ENCODE measurements around the gene GRIN3B. TPM values are rescaled to one million over a fixed set of nuclear protein-coding genes. Genes with fewer than 3 reads are reported as not detected.

The GRIN3B gene
- total RNA-seq, 1 donor from 2014 or later: not detected

DNA sequence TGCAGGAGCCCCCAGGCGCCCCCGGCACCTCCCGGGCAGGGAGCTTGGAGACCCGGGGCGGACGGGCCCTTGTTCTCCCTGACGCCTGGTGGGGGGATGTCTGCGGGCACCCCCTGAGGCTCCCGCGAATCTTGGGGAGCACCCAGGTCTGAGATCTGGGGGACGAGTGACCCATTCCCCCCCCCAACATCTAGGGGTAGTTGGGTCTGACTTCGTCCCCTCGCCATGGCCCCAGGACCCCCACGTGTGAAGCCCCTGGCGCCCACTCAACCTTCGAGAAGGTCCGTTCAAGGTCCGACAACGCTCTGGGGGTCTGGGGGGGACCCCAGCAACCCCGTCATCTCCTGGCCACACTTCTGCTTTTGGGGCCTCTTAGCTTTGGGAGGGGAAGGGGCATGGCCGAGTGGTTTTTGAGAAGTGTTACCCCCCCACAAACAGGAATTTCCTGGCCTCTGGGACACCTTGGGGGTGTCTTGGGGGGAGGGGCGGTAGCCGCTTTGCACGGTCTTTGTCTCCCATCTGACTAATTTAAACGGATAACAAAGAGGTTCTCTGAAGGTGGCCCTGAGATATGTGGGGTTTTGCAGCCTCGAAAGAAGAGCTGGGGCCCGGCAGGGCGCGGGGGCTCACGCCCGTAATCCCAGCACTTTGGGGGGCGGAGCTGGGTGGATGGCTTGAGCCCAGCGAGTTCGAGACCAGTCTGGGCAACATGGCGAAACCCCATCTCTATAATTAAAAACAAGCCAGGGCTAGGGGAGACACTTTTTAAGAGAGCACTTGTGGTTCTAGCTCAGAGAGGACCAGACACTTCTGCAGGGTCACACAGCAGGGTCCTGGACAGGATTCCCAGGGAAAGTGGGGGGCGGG is 26.8 kb downstream of the GRIN3B start:
- no peak for DNase-seq (ENCODE audit: extremely low spot score in 2 of 2)
- Histone ChIP-seq H3K36me3 (peaks cover 0 to 5% of the 10 kb centered on the region in 2 donors), H3K27me3 (no peaks in the 10 kb centered on the region), H3K27ac (peak overlapping the region; percentile 94), H3K4me3 (peak overlapping the region; percentile 68 to 89), H3K4me1 (peaks cover 48% of the 10 kb centered on the region), H3K9me3 (no peaks in the 10 kb centered on the region)
- intact Hi-C loops (cut with DNase I): loop anchor here (5.0 kb wide), 1 partner anchor 75 kb away; the partner anchor contains the start of gene GPX4
- TF ChIP-seq POLR2A (IDR thresholded peaks at IDR 0.05) (no peak), POLR2AphosphoS5 (IDR thresholded peaks at IDR 0.05; ENCODE audit: insufficient read depth in 1 of 2, low read depth in 1 of 2) (peak in 1 of 2 donors; percentile 61)
- TF ChIP-seq, protein P1, sequence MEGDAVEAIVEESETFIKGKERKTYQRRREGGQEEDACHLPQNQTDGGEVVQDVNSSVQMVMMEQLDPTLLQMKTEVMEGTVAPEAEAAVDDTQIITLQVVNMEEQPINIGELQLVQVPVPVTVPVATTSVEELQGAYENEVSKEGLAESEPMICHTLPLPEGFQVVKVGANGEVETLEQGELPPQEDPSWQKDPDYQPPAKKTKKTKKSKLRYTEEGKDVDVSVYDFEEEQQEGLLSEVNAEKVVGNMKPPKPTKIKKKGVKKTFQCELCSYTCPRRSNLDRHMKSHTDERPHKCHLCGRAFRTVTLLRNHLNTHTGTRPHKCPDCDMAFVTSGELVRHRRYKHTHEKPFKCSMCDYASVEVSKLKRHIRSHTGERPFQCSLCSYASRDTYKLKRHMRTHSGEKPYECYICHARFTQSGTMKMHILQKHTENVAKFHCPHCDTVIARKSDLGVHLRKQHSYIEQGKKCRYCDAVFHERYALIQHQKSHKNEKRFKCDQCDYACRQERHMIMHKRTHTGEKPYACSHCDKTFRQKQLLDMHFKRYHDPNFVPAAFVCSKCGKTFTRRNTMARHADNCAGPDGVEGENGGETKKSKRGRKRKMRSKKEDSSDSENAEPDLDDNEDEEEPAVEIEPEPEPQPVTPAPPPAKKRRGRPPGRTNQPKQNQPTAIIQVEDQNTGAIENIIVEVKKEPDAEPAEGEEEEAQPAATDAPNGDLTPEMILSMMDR (IDR thresholded peaks at IDR 0.05): no peak

DNA sequence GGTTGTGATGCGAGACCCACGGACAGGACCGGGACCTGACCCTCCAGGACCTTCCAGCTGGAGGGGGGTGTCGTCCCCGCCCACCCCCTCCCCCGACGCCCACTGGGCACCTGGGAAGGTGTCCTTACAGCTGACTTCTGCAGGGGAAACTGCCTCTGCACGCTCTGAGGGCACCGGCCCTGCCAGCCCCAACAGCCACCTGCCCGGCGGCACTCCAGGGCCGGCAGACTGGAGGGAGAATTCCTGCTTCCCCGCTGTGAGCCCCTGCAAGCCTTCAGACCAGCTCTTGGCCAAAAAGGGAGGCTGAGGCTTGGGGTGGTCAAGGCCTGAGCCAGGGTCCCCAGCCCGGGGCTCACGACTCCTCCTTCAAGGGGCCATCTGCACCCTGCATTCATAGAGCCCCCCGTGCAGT is 27.4 kb downstream of the GRIN3B start:
- Histone ChIP-seq H3K36me3 (peaks cover 0 to 11% of the 10 kb centered on the region in 2 donors), H3K4me1 (peaks cover 42% of the 10 kb centered on the region), H3K4me3 (peak overlapping the region; percentile 68 to 89), H3K27me3 (no peaks in the 10 kb centered on the region), H3K9me3 (no peaks in the 10 kb centered on the region), H3K27ac (peak overlapping the region; percentile 94)
- DNase-seq (ENCODE audit: extremely low spot score in 2 of 2): no peak
- intact Hi-C loops (cut with DNase I): loop anchor here (5.0 kb wide), 1 partner anchor 75 kb away; the partner anchor contains the start of gene GPX4
- TF ChIP-seq POLR2AphosphoS5 (IDR thresholded peaks at IDR 0.05; ENCODE audit: insufficient read depth in 1 of 2, low read depth in 1 of 2) (no peak), POLR2A (IDR thresholded peaks at IDR 0.05) (no peak)
- TF ChIP-seq, protein P1 (IDR thresholded peaks at IDR 0.05): no peak

DNA sequence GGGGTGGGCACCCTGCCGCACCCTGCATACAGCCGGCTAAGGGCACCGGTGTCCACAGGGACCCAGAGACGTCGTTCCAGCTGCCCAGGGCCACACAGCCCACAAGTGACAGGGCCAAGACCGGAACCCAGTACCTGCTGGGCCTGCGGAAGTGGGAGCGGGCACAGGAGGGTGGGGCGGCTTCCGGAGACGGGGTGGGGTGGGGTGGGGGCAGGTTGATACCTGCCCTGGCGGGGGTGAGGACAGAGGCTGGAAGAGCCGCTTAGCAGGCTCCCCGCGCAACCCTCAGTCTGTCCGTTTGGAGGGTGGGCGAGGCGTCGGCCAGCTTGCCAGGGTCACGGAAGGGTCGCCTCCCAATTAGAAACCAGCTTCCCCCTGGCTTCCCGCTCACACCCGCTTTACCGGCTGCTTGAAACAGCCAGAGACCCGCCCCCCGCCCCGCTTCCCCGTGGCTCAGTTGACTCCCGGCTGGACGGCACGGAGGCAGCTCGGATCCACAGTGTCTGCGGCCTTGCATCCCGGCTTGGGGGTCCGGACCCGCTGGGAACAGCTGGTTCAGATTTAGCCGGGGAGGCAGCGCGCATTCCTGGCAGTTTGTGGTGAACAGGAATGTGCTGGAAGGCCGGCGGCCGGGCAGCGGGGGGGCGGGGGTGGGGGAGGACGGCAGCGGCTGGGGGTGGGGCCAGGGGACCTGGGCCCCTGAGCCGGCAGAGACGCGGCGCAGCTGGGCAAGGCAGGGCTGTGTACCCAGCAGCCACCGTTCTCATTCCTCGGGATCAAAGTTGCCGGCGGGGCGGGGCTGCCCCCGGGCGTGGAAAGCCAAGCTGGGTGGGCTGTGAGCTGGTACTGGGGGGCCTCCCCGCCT is 28.1 kb downstream of the GRIN3B start:
- Histone ChIP-seq H3K36me3 (peaks cover 0 to 17% of the 10 kb centered on the region in 2 donors), H3K27me3 (no peaks in the 10 kb centered on the region), H3K27ac (peak overlapping the region; percentile 94), H3K9me3 (no peaks in the 10 kb centered on the region), H3K4me3 (peak overlapping the region; percentile 68 to 89), H3K4me1 (peaks cover 42% of the 10 kb centered on the region)
- no peak for DNase-seq (ENCODE audit: extremely low spot score in 2 of 2)
- TF ChIP-seq POLR2AphosphoS5 (IDR thresholded peaks at IDR 0.05; ENCODE audit: insufficient read depth in 1 of 2, low read depth in 1 of 2): peak in 1 of 2 donors; percentile 60
- TF ChIP-seq, protein P1 (IDR thresholded peaks at IDR 0.05): no peak
- no peak for TF ChIP-seq POLR2A (IDR thresholded peaks at IDR 0.05)
- intact Hi-C loops (cut with DNase I): loop anchor here (5.0 kb wide), 1 partner anchor 74 kb away; the partner anchor contains the start of gene GPX4

DNA sequence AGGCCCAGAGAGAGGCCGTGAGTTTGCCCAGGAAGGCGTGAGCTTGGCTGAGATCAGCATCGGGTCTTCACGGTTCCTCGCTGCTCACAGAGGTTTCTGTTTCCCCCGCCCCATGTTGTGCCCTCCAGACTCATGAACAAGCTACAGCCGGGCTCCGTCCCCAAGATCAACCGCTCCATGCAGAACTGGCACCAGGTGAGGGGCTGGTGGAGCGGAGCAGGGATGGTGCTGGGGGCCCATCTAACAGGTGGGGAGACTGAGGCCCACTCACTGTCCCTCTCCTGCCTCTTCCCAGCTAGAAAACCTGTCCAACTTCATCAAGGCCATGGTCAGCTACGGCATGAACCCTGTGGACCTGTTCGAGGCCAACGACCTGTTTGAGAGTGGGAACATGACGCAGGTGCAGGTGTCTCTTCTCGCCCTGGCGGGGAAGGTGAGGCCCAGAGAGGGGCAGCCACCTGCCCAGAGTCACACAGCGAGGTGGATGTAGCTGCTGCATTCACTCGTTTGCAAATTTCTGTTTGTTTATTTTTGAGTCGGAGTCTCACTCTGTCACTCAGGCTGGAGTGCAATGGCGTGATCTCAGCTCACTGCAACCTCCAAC is 32.1 kb downstream of the GRIN3B start:
- TF ChIP-seq, protein P1 (IDR thresholded peaks at IDR 0.05): no peak
- TF ChIP-seq POLR2AphosphoS5 (IDR thresholded peaks at IDR 0.05; ENCODE audit: insufficient read depth in 1 of 2, low read depth in 1 of 2) (no peak), POLR2A (IDR thresholded peaks at IDR 0.05) (no peak)
- no peak for DNase-seq (ENCODE audit: extremely low spot score in 2 of 2)
- H3K27ac ChIP-seq: no peak overlapping the region
- intact Hi-C loops (cut with DNase I): no loop called here
- H3K36me3 ChIP-seq: peaks cover 0 to 36% of the 10 kb centered on the region in 2 donors
- H3K9me3 ChIP-seq: no peaks in the 10 kb centered on the region
- H3K4me3 ChIP-seq: no peak overlapping the region
- H3K27me3 ChIP-seq: no peaks in the 10 kb centered on the region
- H3K4me1 ChIP-seq: peaks cover 33% of the 10 kb centered on the region

All from vagina (tissue), 2 donors.